Progenitor cell of endocrine pancreas (in vitro differentiated cells): ENCODE measurements around the gene COX6B2. TPM values are rescaled to one million over a fixed set of nuclear protein-coding genes. Genes with fewer than 3 reads are reported as not detected.

Experiments
- DNase-seq: peaks from one replicate; pipeline ENCODE4 v3.0.0; 2021; ENCODE audit warnings: low spot score; ENCODE audit not compliant: unreplicated experiment
- H3K27ac Mint-ChIP-seq: 2 replicates; pipeline ENCODE4 v1.8.0; 2021; ENCODE audit warnings: mild to moderate bottlenecking, moderate library complexity, mixed read lengths
- H3K27me3 Mint-ChIP-seq: 2 replicates; pipeline ENCODE4 v1.8.0; 2021; ENCODE audit warnings: mixed read lengths
- H3K36me3 Mint-ChIP-seq: 2 replicates; pipeline ENCODE4 v1.8.0; 2022; ENCODE audit warnings: mixed read lengths; ENCODE audit not compliant: insufficient read depth
- H3K4me1 Mint-ChIP-seq: 2 replicates; pipeline ENCODE4 v1.8.0; 2021; ENCODE audit warnings: low read depth, mixed read lengths
- H3K4me3 Mint-ChIP-seq: 2 replicates; pipeline ENCODE4 v1.8.0; 2021; ENCODE audit warnings: low read depth, mild to moderate bottlenecking, moderate library complexity, mixed read lengths
- H3K9me3 Mint-ChIP-seq: 2 replicates; pipeline ENCODE4 v1.8.0; 2021; ENCODE audit warnings: low read depth, mixed read lengths
- CTCF ChIP-seq: fragments of 200-600 bp; sonication (generic); IDR thresholded peaks from one replicate; pipeline ENCODE4 v1.5.0; 2021; ENCODE audit warnings: antibody characterized with exemption, mild to moderate bottlenecking; ENCODE audit not compliant: unreplicated experiment
- total RNA-seq: library from RNA; stranded (reverse); gene quantifications from 2 replicates; pipeline ENCODE4 v1.2.1, GENCODE V29; 2021

Gene COX6B2
- total RNA-seq, 1 donor from 2014 or later: not detected

- Mint-ChIP-seq H3K27ac (no peak overlapping the region), H3K27me3 (no peaks in the 10 kb centered on the region), H3K36me3 (peaks cover 12% of the 10 kb centered on the region), H3K4me1 (no peaks in the 10 kb centered on the region), H3K4me3 (no peak overlapping the region), H3K9me3 (no peaks in the 10 kb centered on the region)
- DNase-seq: no peak
- no peak for TF ChIP-seq CTCF
Observed at GRCh38 chr19:55309448-55309847, 45.1 kb downstream of the COX6B2 start.

DNA sequence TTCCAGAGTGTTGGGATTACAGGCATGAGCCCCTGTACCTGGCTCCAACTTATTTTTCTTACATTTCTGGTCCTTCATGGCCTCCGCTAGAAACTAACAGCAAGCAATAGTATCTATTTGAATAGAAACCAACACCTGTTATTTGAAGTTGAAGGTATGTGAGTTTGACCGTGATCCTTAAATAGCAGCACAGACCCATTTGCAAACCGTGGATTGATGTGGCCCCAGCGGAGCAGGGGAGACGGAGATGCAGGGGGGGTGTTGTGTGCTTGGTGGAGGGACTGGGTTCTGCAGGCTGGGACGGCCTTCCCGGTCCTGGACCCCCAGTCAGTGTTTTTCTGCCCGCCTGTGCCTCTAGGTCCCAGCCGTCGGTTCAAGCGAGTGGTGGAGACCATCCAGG lies 46.2 kb downstream of the COX6B2 start:
- Mint-ChIP-seq H3K27ac (no peak overlapping the region), H3K27me3 (no peaks in the 10 kb centered on the region), H3K4me3 (no peak overlapping the region), H3K4me1 (no peaks in the 10 kb centered on the region), H3K9me3 (no peaks in the 10 kb centered on the region), H3K36me3 (peaks cover 12% of the 10 kb centered on the region)
- no peak for DNase-seq
- TF ChIP-seq CTCF: no peak

GRCh38 chr19:55306712-55307111 lies 47.8 kb downstream of the COX6B2 start:
- TF ChIP-seq CTCF: no peak
- H3K4me1 Mint-ChIP-seq: no peaks in the 10 kb centered on the region
- peaks cover 16% of the 10 kb centered on the region for H3K36me3 Mint-ChIP-seq
- H3K4me3 Mint-ChIP-seq: no peak overlapping the region
- no peaks in the 10 kb centered on the region for H3K27me3 Mint-ChIP-seq
- DNase-seq: no peak
- no peaks in the 10 kb centered on the region for H3K9me3 Mint-ChIP-seq
- H3K27ac Mint-ChIP-seq: no peak overlapping the region

GRCh38 chr19:55305983-55306562 lies 48.4 kb downstream of the COX6B2 start:
- H3K4me1 Mint-ChIP-seq: no peaks in the 10 kb centered on the region
- H3K4me3 Mint-ChIP-seq: no peak overlapping the region
- H3K27ac Mint-ChIP-seq: peak overlapping the region; percentile 49
- no peak for TF ChIP-seq CTCF
- peaks cover 16% of the 10 kb centered on the region for H3K36me3 Mint-ChIP-seq
- H3K9me3 Mint-ChIP-seq: no peaks in the 10 kb centered on the region
- DNase-seq: no peak
- H3K27me3 Mint-ChIP-seq: no peaks in the 10 kb centered on the region

- H3K27ac Mint-ChIP-seq: no peak overlapping the region
- H3K27me3 Mint-ChIP-seq: no peaks in the 10 kb centered on the region
- H3K4me3 Mint-ChIP-seq: no peak overlapping the region
- no peak for DNase-seq
- no peak for TF ChIP-seq CTCF
- H3K4me1 Mint-ChIP-seq: no peaks in the 10 kb centered on the region
- H3K36me3 Mint-ChIP-seq: peaks cover 18% of the 10 kb centered on the region
- H3K9me3 Mint-ChIP-seq: no peaks in the 10 kb centered on the region
Observed at GRCh38 chr19:55305491-55305890, 49.0 kb downstream of the COX6B2 start.
